ENCODE data around the gene HSPA4. TPM values are rescaled to one million over a fixed set of nuclear protein-coding genes. Genes with fewer than 3 reads are reported as not detected.

Gene HSPA4
- total RNA-seq, 2 donors from 2014 or later = 245 to 287 TPM

- H3K9ac ChIP-seq (ENCODE audit: extremely low read depth, low read length, poor library complexity, severe bottlenecking) = no peak overlapping the region
- no peak overlapping the region for H3K27ac ChIP-seq (ENCODE audit: low read depth, low read length)
- H3K4me1 ChIP-seq (ENCODE audit: control insufficient read depth, insufficient read depth, low read length) = no peaks in the 10 kb centered on the region
- peaks cover 11% of the 10 kb centered on the region for H3K4me1 Mint-ChIP-seq
- H3K9me3 ChIP-seq (ENCODE audit: control insufficient read depth, low read length) = no peaks in the 10 kb centered on the region
- no peak overlapping the region for H3K4me3 ChIP-seq (ENCODE audit: low read length)
- H3K27me3 Mint-ChIP-seq (ENCODE audit: insufficient read depth) = no peaks in the 10 kb centered on the region
- no peak overlapping the region for H3K4me3 Mint-ChIP-seq
- peaks cover 81% of the 10 kb centered on the region for H3K36me3 Mint-ChIP-seq (ENCODE audit: low read depth)
- H3K27ac Mint-ChIP-seq = no peak overlapping the region
- TF ChIP-seq, protein P1, sequence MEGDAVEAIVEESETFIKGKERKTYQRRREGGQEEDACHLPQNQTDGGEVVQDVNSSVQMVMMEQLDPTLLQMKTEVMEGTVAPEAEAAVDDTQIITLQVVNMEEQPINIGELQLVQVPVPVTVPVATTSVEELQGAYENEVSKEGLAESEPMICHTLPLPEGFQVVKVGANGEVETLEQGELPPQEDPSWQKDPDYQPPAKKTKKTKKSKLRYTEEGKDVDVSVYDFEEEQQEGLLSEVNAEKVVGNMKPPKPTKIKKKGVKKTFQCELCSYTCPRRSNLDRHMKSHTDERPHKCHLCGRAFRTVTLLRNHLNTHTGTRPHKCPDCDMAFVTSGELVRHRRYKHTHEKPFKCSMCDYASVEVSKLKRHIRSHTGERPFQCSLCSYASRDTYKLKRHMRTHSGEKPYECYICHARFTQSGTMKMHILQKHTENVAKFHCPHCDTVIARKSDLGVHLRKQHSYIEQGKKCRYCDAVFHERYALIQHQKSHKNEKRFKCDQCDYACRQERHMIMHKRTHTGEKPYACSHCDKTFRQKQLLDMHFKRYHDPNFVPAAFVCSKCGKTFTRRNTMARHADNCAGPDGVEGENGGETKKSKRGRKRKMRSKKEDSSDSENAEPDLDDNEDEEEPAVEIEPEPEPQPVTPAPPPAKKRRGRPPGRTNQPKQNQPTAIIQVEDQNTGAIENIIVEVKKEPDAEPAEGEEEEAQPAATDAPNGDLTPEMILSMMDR (conservative IDR thresholded peaks at IDR 0.05) = no peak
- peaks cover 78% of the 10 kb centered on the region for H3K36me3 ChIP-seq (ENCODE audit: control insufficient read depth, insufficient read depth, low read length)
- peaks cover 1% of the 10 kb centered on the region for H3K9me3 Mint-ChIP-seq
- no peaks in the 10 kb centered on the region for H3K27me3 ChIP-seq (ENCODE audit: control insufficient read depth, insufficient read depth, low read length, poor library complexity, severe bottlenecking)
- WGBS, 2 experiments (ENCODE audit: insufficient coverage in 1 of 2, insufficient read length in 1 of 2) = 86 to 91% methylated on average over 6 to 7 of the region's 7 CpGs
- DNase-seq = no peak
These were observed 24.0 kb downstream of the HSPA4 start for GRCh38 chr5:133075572-133076536.

DNA sequence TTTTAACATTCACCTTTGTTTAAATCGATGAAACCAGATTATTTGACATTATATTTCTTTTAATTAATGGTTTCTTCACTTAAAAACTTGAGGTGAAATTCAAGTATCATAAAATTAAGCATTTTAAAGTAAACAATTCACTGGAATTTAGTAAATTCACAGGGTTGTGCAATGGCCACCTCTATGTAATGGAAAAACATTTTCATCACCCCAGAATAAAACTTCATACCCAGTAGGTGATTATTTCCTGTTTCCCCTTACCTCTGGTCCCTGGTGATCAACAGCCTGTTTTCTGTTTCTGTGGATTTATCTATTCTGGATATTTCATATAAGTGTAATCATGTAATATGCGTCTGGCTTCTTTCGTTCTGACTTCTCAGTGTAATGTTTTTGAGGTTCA is 27.2 kb downstream of the HSPA4 start:
- H3K4me3 ChIP-seq (ENCODE audit: low read length) = no peak overlapping the region
- H3K9me3 ChIP-seq (ENCODE audit: control insufficient read depth, low read length) = no peaks in the 10 kb centered on the region
- peaks cover 71% of the 10 kb centered on the region for H3K36me3 ChIP-seq (ENCODE audit: control insufficient read depth, insufficient read depth, low read length)
- no peaks in the 10 kb centered on the region for H3K9me3 Mint-ChIP-seq
- DNase-seq = no peak
- TF ChIP-seq, protein P1 (conservative IDR thresholded peaks at IDR 0.05) = no peak
- H3K27ac ChIP-seq (ENCODE audit: low read depth, low read length) = no peak overlapping the region
- H3K27ac Mint-ChIP-seq = no peak overlapping the region
- WGBS, 2 experiments (ENCODE audit: insufficient coverage in 1 of 2, insufficient read length in 1 of 2) = 88% methylated on average over 3 of the region's 3 CpGs; no CpG with 5 or more reads in 1 of the 2 experiments
- peaks cover 81% of the 10 kb centered on the region for H3K36me3 Mint-ChIP-seq (ENCODE audit: low read depth)
- H3K4me3 Mint-ChIP-seq = no peak overlapping the region
- no peak overlapping the region for H3K9ac ChIP-seq (ENCODE audit: extremely low read depth, low read length, poor library complexity, severe bottlenecking)
- no peaks in the 10 kb centered on the region for H3K27me3 ChIP-seq (ENCODE audit: control insufficient read depth, insufficient read depth, low read length, poor library complexity, severe bottlenecking)
- no peaks in the 10 kb centered on the region for H3K27me3 Mint-ChIP-seq (ENCODE audit: insufficient read depth)
- peaks cover 6% of the 10 kb centered on the region for H3K4me1 Mint-ChIP-seq
- H3K4me1 ChIP-seq (ENCODE audit: control insufficient read depth, insufficient read depth, low read length) = no peaks in the 10 kb centered on the region

- H3K36me3 ChIP-seq (ENCODE audit: control insufficient read depth, insufficient read depth, low read length) = peaks cover 73% of the 10 kb centered on the region
- TF ChIP-seq, protein P1 (conservative IDR thresholded peaks at IDR 0.05) = no peak
- Mint-ChIP-seq H3K4me1 (peaks cover 2% of the 10 kb centered on the region), H3K4me3 (no peak overlapping the region), H3K36me3 (ENCODE audit: low read depth) (peaks cover 83% of the 10 kb centered on the region), H3K9me3 (no peaks in the 10 kb centered on the region), H3K27me3 (ENCODE audit: insufficient read depth) (no peaks in the 10 kb centered on the region), H3K27ac (peak overlapping the region; percentile 35)
- no peak for DNase-seq
- H3K27me3 ChIP-seq (ENCODE audit: control insufficient read depth, insufficient read depth, low read length, poor library complexity, severe bottlenecking) = no peaks in the 10 kb centered on the region
- H3K4me3 ChIP-seq (ENCODE audit: low read length) = no peak overlapping the region
- no peak overlapping the region for H3K9ac ChIP-seq (ENCODE audit: extremely low read depth, low read length, poor library complexity, severe bottlenecking)
- no peaks in the 10 kb centered on the region for H3K4me1 ChIP-seq (ENCODE audit: control insufficient read depth, insufficient read depth, low read length)
- H3K27ac ChIP-seq (ENCODE audit: low read depth, low read length) = no peak overlapping the region
- H3K9me3 ChIP-seq (ENCODE audit: control insufficient read depth, low read length) = no peaks in the 10 kb centered on the region
- 94 to 95% methylated on average over 6 to 7 of the region's 7 CpGs for WGBS, 2 experiments (ENCODE audit: insufficient coverage in 1 of 2, insufficient read length in 1 of 2)
These were observed 29.2 kb downstream of the HSPA4 start for GRCh38 chr5:133081036-133081435.

All from endodermal cell (in vitro differentiated cells).